ENCODE results near the gene FKBP1A.

- TF ChIP-seq CTCF (IDR thresholded peaks at IDR 0.05; ENCODE audit: insufficient read depth, low read length) (no peak), GABPA (IDR thresholded peaks at IDR 0.05; ENCODE audit: low read depth) (no peak)
Observed at GRCh38 chr20:1403624-1404023, 10.8 kb upstream of the FKBP1A start.
